GM12878 (cell line): ENCODE measurements around the gene NES. TPM values are rescaled to one million over a fixed set of nuclear protein-coding genes. Genes with fewer than 3 reads are reported as not detected.

ENCODE experiments used
- CTCF ChIP-seq, 3 experiments: IDR thresholded peaks in 2 of 3; conservative IDR thresholded peaks in 1 of 3; 2 replicates each; pipeline ENCODE4 v1.5.1; 2011; ENCODE audit warnings: low read depth in 3 of 3, low read length in 3 of 3, mild to moderate bottlenecking in 3 of 3, control low read depth in 2 of 3, moderate library complexity in 2 of 3, inconsistent platforms in 1 of 3, mixed read lengths in 1 of 3; ENCODE audit not compliant: control insufficient read depth in 2 of 3, insufficient read depth in 1 of 3; ENCODE audit errors: extremely low read depth in 1 of 3
- IKZF1 ChIP-seq: fragments of 450-650 bp; conservative IDR thresholded peaks from 2 replicates; pipeline ENCODE4 v1.6.1; 2017; ENCODE audit warnings: antibody characterized with exemption, mild to moderate bottlenecking
- IRF4 ChIP-seq: IDR thresholded peaks from 2 replicates; pipeline ENCODE4 v1.6.1; 2011; ENCODE audit warnings: low read depth, low read length
- RAD21 ChIP-seq: IDR thresholded peaks from 2 replicates; pipeline ENCODE4 v1.6.1; 2011; ENCODE audit warnings: mild to moderate bottlenecking, low read depth, low read length, moderate library complexity; ENCODE audit not compliant: insufficient read depth
- SMARCA5 ChIP-seq: fragments of 450-650 bp; IDR thresholded peaks from 2 replicates; pipeline ENCODE4 v1.6.1; 2017; ENCODE audit warnings: mild to moderate bottlenecking
- SMC3 ChIP-seq: IDR thresholded peaks from 2 replicates; pipeline ENCODE4 v1.6.1; 2011; ENCODE audit warnings: low read length, improper control_type of control experiment, borderline replicate concordance
- STAT1 ChIP-seq: fragments of 450-650 bp; conservative IDR thresholded peaks from 2 replicates; pipeline ENCODE4 v1.6.1; 2014; ENCODE audit warnings: antibody characterized with exemption, mild to moderate bottlenecking
- ZNF217 ChIP-seq: fragments of 450-650 bp; IDR thresholded peaks from 2 replicates; pipeline ENCODE4 v1.6.1; 2017; ENCODE audit warnings: antibody characterized with exemption, mild to moderate bottlenecking
- ZNF592 ChIP-seq: fragments of 450-650 bp; IDR thresholded peaks from 2 replicates; pipeline ENCODE4 v1.6.1; 2017; ENCODE audit warnings: mild to moderate bottlenecking, moderate library complexity
- polyA plus RNA-seq, 11 experiments: library from polyadenylated mRNA; depleted of rRNA in 4 of 11; unstranded in 6 of 11; stranded (reverse) in 5 of 11; fragments of >200 nt; fragmentation: Nextera tagmentation in 4 of 11; fragmentation: Illumina TruSeq in 1 of 11; extraction: Ambion mirVana in 4 of 11; extraction: Trizol in 1 of 11; gene quantifications; 1 replicate in 1 of 11; 2 replicates in 10 of 11; pipeline versions ENCODE4 v1.2.1 to v1.2.3, GENCODE V29; 2011 to 2016; ENCODE audit warnings: inconsistent platforms in 2 of 11, missing spikeins in 2 of 11, low read depth in 1 of 11
- total RNA-seq, 4 experiments: library from RNA; depleted of rRNA in 3 of 4; stranded (reverse); fragments of >200 nt in 3 of 4; fragmentation: Illumina TruSeq in 1 of 4; extraction: Trizol in 1 of 4; gene quantifications; 2 replicates each; pipeline versions ENCODE4 v1.2.1 to v1.2.3, GENCODE V29; 2013 to 2021
- TF ChIP-seq, protein P1 (sequence below): fragments of 450-650 bp; IDR thresholded peaks from 2 replicates; pipeline ENCODE4 v1.6.1; 2017; ENCODE audit warnings: borderline replicate concordance

NES gene
- total and polyA plus RNA-seq, 10 of the 15 experiments (the other 5 are each of a cell fraction or from before 2014, with no cell fraction given): under 0.01 to 0.15 (median 0.02) TPM; not detected in 4

- TF ChIP-seq ZNF592 (0 out of 2 replicates have a peak, but pooled peaks have one; percentile 17), RAD21 (peak; percentile 76), CTCF (IDR thresholded peaks at IDR 0.05 in 2 of 3, conservative IDR thresholded peaks at IDR 0.05 in 1 of 3; ENCODE audit: control insufficient read depth in 2 of 3, extremely low read depth in 1 of 3, insufficient read depth in 1 of 3, low read depth in 3 of 3, low read length in 3 of 3) (peak; percentile 97 to 99 (median 97); a peak in 5 of 6 replicates), IKZF1 (peak; percentile 53; the same call in 1 of the 2 replicates), ZNF217 (no peak), SMARCA5 (0 out of 2 replicates have a peak, but pooled peaks have one; percentile 46), IRF4 (peak; percentile 69; the same call in 1 of the 2 replicates), STAT1 (no peak), SMC3 (peak; percentile 85)
- TF ChIP-seq, protein P1, sequence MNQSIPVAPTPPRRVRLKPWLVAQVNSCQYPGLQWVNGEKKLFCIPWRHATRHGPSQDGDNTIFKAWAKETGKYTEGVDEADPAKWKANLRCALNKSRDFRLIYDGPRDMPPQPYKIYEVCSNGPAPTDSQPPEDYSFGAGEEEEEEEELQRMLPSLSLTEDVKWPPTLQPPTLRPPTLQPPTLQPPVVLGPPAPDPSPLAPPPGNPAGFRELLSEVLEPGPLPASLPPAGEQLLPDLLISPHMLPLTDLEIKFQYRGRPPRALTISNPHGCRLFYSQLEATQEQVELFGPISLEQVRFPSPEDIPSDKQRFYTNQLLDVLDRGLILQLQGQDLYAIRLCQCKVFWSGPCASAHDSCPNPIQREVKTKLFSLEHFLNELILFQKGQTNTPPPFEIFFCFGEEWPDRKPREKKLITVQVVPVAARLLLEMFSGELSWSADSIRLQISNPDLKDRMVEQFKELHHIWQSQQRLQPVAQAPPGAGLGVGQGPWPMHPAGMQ: no peak
Measured at GRCh38 chr1:156656806-156657740, 20.1 kb downstream of the NES start (continued).
